Kidney epithelial cell (primary cell): ENCODE data around the gene TGFB3. TPM values are rescaled to one million over a fixed set of nuclear protein-coding genes. Genes with fewer than 3 reads are reported as not detected.

Source experiments
- DNase-seq: peaks from one replicate; pipeline ENCODE4 v3.0.0-alpha.2; 2010; ENCODE audit warnings: low read depth
- H3K27me3 ChIP-seq: 2 replicates; pipeline ENCODE4 v1.6.0; 2011; ENCODE audit warnings: low read length; ENCODE audit not compliant: control insufficient read depth, insufficient read depth
- H3K36me3 ChIP-seq: 2 replicates; pipeline ENCODE4 v1.5.1; 2011; ENCODE audit warnings: low read length; ENCODE audit not compliant: control insufficient read depth, insufficient read depth
- H3K4me3 ChIP-seq: 2 replicates; pipeline ENCODE4 v1.5.1; 2011; ENCODE audit warnings: low read depth, mild to moderate bottlenecking, control low read depth, low read length
- total RNA-seq: library from RNA; depleted of rRNA; stranded (reverse); fragments of >200 nt; gene quantifications from 2 replicates; pipeline ENCODE4 v1.2.3, GENCODE V29; 2015
- TF ChIP-seq, protein P1 (sequence below): IDR thresholded peaks from 2 replicates; pipeline ENCODE4 v1.5.1; 2011; ENCODE audit warnings: mild to moderate bottlenecking, moderate library complexity, low read length, control low read depth, inconsistent platforms; ENCODE audit not compliant: insufficient read depth, poor library complexity, severe bottlenecking

TGFB3 gene
- total RNA-seq, 1 donor from 2014 or later = 3.1 TPM

DNA sequence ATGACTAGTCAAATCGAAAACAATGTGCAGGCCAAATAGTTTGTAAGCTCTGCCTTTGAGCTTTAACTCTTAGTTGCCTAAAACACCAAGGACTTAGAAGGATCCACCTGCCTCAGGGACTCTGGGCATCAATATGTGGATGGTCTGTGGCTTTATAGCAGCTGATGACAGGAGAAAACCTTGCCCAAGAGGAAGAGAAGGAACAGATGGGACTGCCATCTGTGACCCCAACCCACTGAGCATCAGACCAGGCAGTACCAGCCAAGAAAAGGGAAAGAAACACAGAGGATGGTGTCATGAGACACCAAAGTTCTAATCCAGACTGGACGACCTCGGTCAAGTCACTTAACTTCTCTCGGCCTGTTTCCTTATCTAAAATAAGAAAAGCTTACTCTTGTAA lies 12.7 kb downstream of the TGFB3 start:
- TF ChIP-seq, protein P1, sequence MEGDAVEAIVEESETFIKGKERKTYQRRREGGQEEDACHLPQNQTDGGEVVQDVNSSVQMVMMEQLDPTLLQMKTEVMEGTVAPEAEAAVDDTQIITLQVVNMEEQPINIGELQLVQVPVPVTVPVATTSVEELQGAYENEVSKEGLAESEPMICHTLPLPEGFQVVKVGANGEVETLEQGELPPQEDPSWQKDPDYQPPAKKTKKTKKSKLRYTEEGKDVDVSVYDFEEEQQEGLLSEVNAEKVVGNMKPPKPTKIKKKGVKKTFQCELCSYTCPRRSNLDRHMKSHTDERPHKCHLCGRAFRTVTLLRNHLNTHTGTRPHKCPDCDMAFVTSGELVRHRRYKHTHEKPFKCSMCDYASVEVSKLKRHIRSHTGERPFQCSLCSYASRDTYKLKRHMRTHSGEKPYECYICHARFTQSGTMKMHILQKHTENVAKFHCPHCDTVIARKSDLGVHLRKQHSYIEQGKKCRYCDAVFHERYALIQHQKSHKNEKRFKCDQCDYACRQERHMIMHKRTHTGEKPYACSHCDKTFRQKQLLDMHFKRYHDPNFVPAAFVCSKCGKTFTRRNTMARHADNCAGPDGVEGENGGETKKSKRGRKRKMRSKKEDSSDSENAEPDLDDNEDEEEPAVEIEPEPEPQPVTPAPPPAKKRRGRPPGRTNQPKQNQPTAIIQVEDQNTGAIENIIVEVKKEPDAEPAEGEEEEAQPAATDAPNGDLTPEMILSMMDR = no peak
- Histone ChIP-seq H3K4me3 (no peak overlapping the region), H3K36me3 (no peaks in the 10 kb centered on the region), H3K27me3 (no peaks in the 10 kb centered on the region)
- DNase-seq = no peak

GRCh38 chr14:75968456-75968855 lies 13.3 kb downstream of the TGFB3 start:
- Histone ChIP-seq H3K4me3 (no peak overlapping the region), H3K27me3 (no peaks in the 10 kb centered on the region), H3K36me3 (no peaks in the 10 kb centered on the region)
- DNase-seq = no peak
- TF ChIP-seq, protein P1 = no peak

DNA sequence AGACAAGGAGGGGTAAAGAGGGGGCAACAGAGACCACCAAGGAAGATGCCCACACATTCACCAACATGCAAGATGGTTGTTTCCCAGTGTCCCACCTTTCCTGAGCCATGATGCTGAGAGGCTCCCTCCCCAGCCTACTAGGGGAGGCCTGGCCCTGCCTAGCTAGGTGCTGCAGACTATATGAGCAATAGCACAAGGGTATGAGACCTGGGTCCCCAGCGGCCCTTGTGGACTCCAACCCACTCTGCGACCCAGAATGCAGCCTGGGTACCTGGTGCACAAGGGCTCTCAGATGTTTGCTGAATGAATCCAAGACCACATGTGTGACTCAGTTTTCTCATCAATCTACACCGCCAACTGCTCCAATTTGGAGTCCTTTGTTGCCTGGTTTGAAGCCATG lies 13.9 kb downstream of the TGFB3 start:
- TF ChIP-seq, protein P1 = no peak
- Histone ChIP-seq H3K36me3 (no peaks in the 10 kb centered on the region), H3K27me3 (no peaks in the 10 kb centered on the region), H3K4me3 (no peak overlapping the region)
- no peak for DNase-seq

- H3K27me3 ChIP-seq = no peaks in the 10 kb centered on the region
- DNase-seq = no peak
- TF ChIP-seq, protein P1 = no peak
- no peak overlapping the region for H3K4me3 ChIP-seq
- no peaks in the 10 kb centered on the region for H3K36me3 ChIP-seq
Observed at GRCh38 chr14:75961662-75962061, 20.1 kb downstream of the TGFB3 start.

DNA sequence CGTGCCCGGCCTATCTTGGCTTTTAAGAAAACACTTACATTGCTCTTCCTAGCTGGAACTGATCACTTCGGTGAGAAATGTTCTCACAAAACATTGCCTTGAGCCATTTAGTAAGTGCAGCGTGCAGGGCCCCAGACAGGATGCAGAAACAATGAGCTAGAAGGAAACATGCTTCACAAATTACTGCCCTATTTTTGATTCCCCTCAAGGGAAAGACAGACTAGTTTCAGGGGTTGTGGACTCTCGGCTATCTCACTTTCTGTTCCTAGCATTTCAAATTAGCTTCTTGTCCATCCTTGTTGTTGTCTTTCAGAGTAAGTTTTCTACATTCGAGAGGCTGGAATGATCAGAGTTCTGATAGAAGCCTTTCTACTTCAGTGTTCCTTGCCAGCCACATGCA lies 21.6 kb downstream of the TGFB3 start:
- TF ChIP-seq, protein P1 = no peak
- no peaks in the 10 kb centered on the region for H3K36me3 ChIP-seq
- no peak overlapping the region for H3K4me3 ChIP-seq
- no peak for DNase-seq
- H3K27me3 ChIP-seq = no peaks in the 10 kb centered on the region

DNA sequence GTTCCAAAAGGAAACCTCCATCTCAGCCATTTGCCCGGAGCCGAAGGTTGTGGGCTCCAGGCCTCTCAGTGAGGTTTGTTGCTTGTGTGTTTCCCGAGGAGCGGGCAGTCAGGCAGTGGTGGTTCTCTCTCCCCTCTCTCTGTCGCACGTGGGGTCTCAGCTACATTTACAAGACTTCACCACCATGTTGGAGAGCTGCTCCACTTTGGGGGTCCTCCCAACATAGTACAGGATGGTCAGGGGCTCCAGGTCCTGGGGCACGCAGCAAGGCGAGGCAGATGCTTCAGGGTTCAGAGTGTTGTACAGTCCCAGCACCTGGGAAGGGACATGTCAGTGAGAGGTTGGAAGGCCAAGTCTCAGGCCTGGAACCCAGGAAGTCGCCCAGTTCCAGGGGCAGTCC lies 22.8 kb downstream of the TGFB3 start:
- Histone ChIP-seq H3K27me3 (no peaks in the 10 kb centered on the region), H3K36me3 (no peaks in the 10 kb centered on the region)
- TF ChIP-seq, protein P1 = no peak

More for the DNA sequence above, 22.8 kb downstream of the TGFB3 start:
- no peak overlapping the region for H3K4me3 ChIP-seq
- no peak for DNase-seq
